ENCODE results near the gene NFAM1. TPM values are rescaled to one million over a fixed set of nuclear protein-coding genes. Genes with fewer than 3 reads are reported as not detected.

The NFAM1 gene
- total RNA-seq, 1 experiment from 2014 or later: 0.12 TPM

GRCh38 chr22:42472671-42473070 lies 40.5 kb upstream of the NFAM1 start:
- peaks cover 5% of the 10 kb centered on the region; the same call in 1 of the 2 replicates for H3K27me3 ChIP-seq (ENCODE audit: insufficient read depth, low read length)
- no peak overlapping the region for H3K4me3 ChIP-seq (replicated peaks in 1 of 2; ENCODE audit: low read depth in 1 of 2, low read length in 2 of 2)
- POLR2A ChIA-PET: no interaction called here
- DNase-seq (ENCODE audit: low read depth, low spot score): no peak
- no peak overlapping the region for H2AFZ ChIP-seq (ENCODE audit: low read depth, low read length, poor library complexity, severe bottlenecking)
- no peaks in the 10 kb centered on the region for H4K20me1 ChIP-seq (ENCODE audit: insufficient read depth)
- H3K27ac ChIP-seq (ENCODE audit: low read depth, low read length): no peak overlapping the region
- no peak overlapping the region for H3K9ac ChIP-seq (ENCODE audit: low read length)
- no TSS peak for BruUV-seq (replicated peaks)
- no peak for TF ChIP-seq EGR1 (IDR thresholded peaks at IDR 0.05; ENCODE audit: low read depth)
- TF ChIP-seq CEBPB (IDR thresholded peaks at IDR 0.05; ENCODE audit: low read depth): no peak
- TF ChIP-seq ELF1 (IDR thresholded peaks at IDR 0.05; ENCODE audit: borderline replicate concordance, low read depth): no peak
- TF ChIP-seq ZBTB33 (IDR thresholded peaks at IDR 0.05; ENCODE audit: extremely low read depth, insufficient replicate concordance, low read length): no peak
- no peak for TF ChIP-seq YY1 (IDR thresholded peaks at IDR 0.05; ENCODE audit: extremely low read depth, insufficient replicate concordance, low read depth, low read length)
- no peak for TF ChIP-seq ATF3 (IDR thresholded peaks at IDR 0.05)
- no peak for TF ChIP-seq EZH2 (IDR thresholded peaks at IDR 0.05)
- TF ChIP-seq SIN3A (IDR thresholded peaks at IDR 0.05; ENCODE audit: low read depth): no peak
- TF ChIP-seq RAD21 (IDR thresholded peaks at IDR 0.05; ENCODE audit: low read depth): no peak
- TF ChIP-seq SP1 (IDR thresholded peaks at IDR 0.05; ENCODE audit: low read depth): no peak
- TF ChIP-seq FOSL1 (IDR thresholded peaks at IDR 0.05; ENCODE audit: low read depth): no peak
- TF ChIP-seq REST (IDR thresholded peaks at IDR 0.05; ENCODE audit: low read depth): no peak
- TF ChIP-seq ZNF274 (IDR thresholded peaks at IDR 0.05; ENCODE audit: low read depth, low read length): no peak
- no peak for TF ChIP-seq MAX (IDR thresholded peaks at IDR 0.05)
- TF ChIP-seq POLR2A (IDR thresholded peaks at IDR 0.05; ENCODE audit: borderline replicate concordance, extremely low read depth, insufficient read depth, insufficient read length): no peak
- no peak for TF ChIP-seq CBX3 (IDR thresholded peaks at IDR 0.05; ENCODE audit: low read depth)
- TF ChIP-seq SRF (IDR thresholded peaks at IDR 0.05; ENCODE audit: low read depth): no peak
- no peak for TF ChIP-seq POLR2AphosphoS5 (IDR thresholded peaks at IDR 0.05; ENCODE audit: low read depth, low read length)
- TF ChIP-seq TCF7L2 (IDR thresholded peaks at IDR 0.05; ENCODE audit: borderline replicate concordance, extremely low read depth, insufficient read depth, insufficient read length): no peak
- no peaks in the 10 kb centered on the region for H3K9me3 ChIP-seq (ENCODE audit: control insufficient read depth in 1 of 2, insufficient read depth in 1 of 2, low read depth in 1 of 2, low read length in 2 of 2)
- intact Hi-C loops (cut with micrococcal nuclease): loop anchor here (1.0 kb wide), 2 partner anchors 303 to 382 kb away; partner anchors contain the start of gene NDUFA6
- H3K4me2 ChIP-seq (ENCODE audit: low read length): no peak overlapping the region
- no peaks in the 10 kb centered on the region for H3K9me2 ChIP-seq (ENCODE audit: insufficient read depth)
- ATAC-seq: no peak
- H3K4me1 ChIP-seq (ENCODE audit: control insufficient read depth in 1 of 2, insufficient read depth in 2 of 2, low read length in 2 of 2): no peaks in the 10 kb centered on the region
- RAD21 ChIA-PET (ENCODE audit: low non-redundant PET in 1 of 2, low total read pairs in 2 of 2, uncharacterized antibody in 2 of 2, unreplicated experiment in 2 of 2): interaction anchor here in 1 of 2 experiments (1.4 kb wide), 1 partner anchor 28 kb away, joined by 3 read pairs; no protein-coding TSS in a partner anchor
- H3K36me3 ChIP-seq (ENCODE audit: control insufficient read depth in 1 of 2, insufficient read depth in 2 of 2, low read length in 2 of 2): no peaks in the 10 kb centered on the region
- H3K79me2 ChIP-seq (ENCODE audit: insufficient read depth, low read length): no peaks in the 10 kb centered on the region
- CTCF ChIA-PET: interaction anchor here (1.3 to 1.6 kb wide), 4 partner anchors 10 to 382 kb away, joined by 3 to 9 read pairs (median 6); partner anchors contain the start of gene NDUFA6
